ENCODE results near the gene SYNE1. TPM values are rescaled to one million over a fixed set of nuclear protein-coding genes. Genes with fewer than 3 reads are reported as not detected.

SYNE1 gene
- total and polyA plus RNA-seq, 10 of the 15 experiments (the other 5 are each of a cell fraction or from before 2014, with no cell fraction given), result 2.3 to 28.7 (median 14.1) TPM

GRCh38 chr6:152232501-152233151 is 404.5 kb downstream of the SYNE1 start (continued):
- TF ChIP-seq E2F4 (IDR thresholded peaks at IDR 0.05; ENCODE audit: low read depth, low read length), result no peak

- no peaks in the 10 kb centered on the region for H3K27me3 ChIP-seq (replicated peaks in 1 of 2; ENCODE audit: control insufficient read depth in 2 of 2, insufficient read depth in 2 of 2, low read length in 1 of 2)
- BruUV-seq (replicated peaks), result no TSS peak
- no peaks in the 10 kb centered on the region for H3K4me1 ChIP-seq (ENCODE audit: control insufficient read depth, insufficient read depth, low read length)
- H3K4me2 ChIP-seq (ENCODE audit: control insufficient read depth, insufficient read depth), result no peak overlapping the region
- intact Hi-C loops (cut with micrococcal nuclease; ENCODE audit: unreplicated experiment), result no loop called here
- H3K27ac ChIP-seq (ENCODE audit: control insufficient read depth, insufficient read depth), result no peak overlapping the region
- DNase-seq (ENCODE audit: low read depth, low spot score) (no peak), ATAC-seq (no peak), FAIRE-seq (peak; percentile 65)
- H3K9me3 ChIP-seq (replicated peaks; ENCODE audit: control insufficient read depth, insufficient read depth, low read length), result no peaks in the 10 kb centered on the region
- CTCF ChIA-PET, result interaction anchor here (0.6 to 1.4 kb wide), 4 partner anchors 12 to 464 kb away, joined by 3 to 5 read pairs (median 3); no protein-coding TSS in a partner anchor
- in situ Hi-C loops (cut with MboI), result no loop called here
- H2AFZ ChIP-seq (ENCODE audit: control insufficient read depth, low read depth, low read length), result no peak overlapping the region
- H3K36me3 ChIP-seq (ENCODE audit: control insufficient read depth in 2 of 2, insufficient read depth in 2 of 2, low read length in 1 of 2), result peaks cover 0 to 4% of the 10 kb centered on the region in 2 experiments; a peak in 1 of 4 replicates
- WGBS (ENCODE audit: insufficient coverage, insufficient replicate concordance, low lambda C conversion rate, missing lambda C conversion rate), result 74% methylated on average over 4 of the region's 4 CpGs
- no peak overlapping the region for H3K9ac ChIP-seq (ENCODE audit: control insufficient read depth, insufficient read depth, low read length)
- RAD21 ChIA-PET (ENCODE audit: unreplicated experiment), result no interaction called here
- POLR2A ChIA-PET, result no interaction called here
- TF ChIP-seq CHD2 (IDR thresholded peaks at IDR 0.05; ENCODE audit: borderline replicate concordance, low read depth, low read length), result no peak
- SMC1A ChIA-PET (ENCODE audit: uncharacterized antibody, unreplicated experiment), result interaction anchor here (1.4 kb wide), 2 partner anchors 44 to 635 kb away, joined by 5 to 6 read pairs; no protein-coding TSS in a partner anchor
- H3K79me2 ChIP-seq (ENCODE audit: control insufficient read depth, insufficient read depth, low read length), result no peaks in the 10 kb centered on the region
- H3K4me3 ChIP-seq, result no peak overlapping the region
- no peaks in the 10 kb centered on the region for H4K20me1 ChIP-seq (ENCODE audit: control insufficient read depth, insufficient read depth)
Observed at GRCh38 chr6:152229330-152229729, 407.8 kb downstream of the SYNE1 start.

GRCh38 chr6:152226119-152226518 is 411.0 kb downstream of the SYNE1 start:
- Histone ChIP-seq H4K20me1 (ENCODE audit: control insufficient read depth, insufficient read depth) (no peaks in the 10 kb centered on the region), H3K9me3 (replicated peaks; ENCODE audit: control insufficient read depth, insufficient read depth, low read length) (peaks cover 9% of the 10 kb centered on the region; the same call in 2 of the 3 replicates), H3K27ac (ENCODE audit: control insufficient read depth, insufficient read depth) (no peak overlapping the region), H3K27me3 (replicated peaks in 1 of 2; ENCODE audit: control insufficient read depth in 2 of 2, insufficient read depth in 2 of 2, low read length in 1 of 2) (no peaks in the 10 kb centered on the region), H3K79me2 (ENCODE audit: control insufficient read depth, insufficient read depth, low read length) (no peaks in the 10 kb centered on the region), H3K4me3 (no peak overlapping the region), H2AFZ (ENCODE audit: control insufficient read depth, low read depth, low read length) (no peak overlapping the region), H3K36me3 (ENCODE audit: control insufficient read depth in 2 of 2, insufficient read depth in 2 of 2, low read length in 1 of 2) (peaks cover 0 to 13% of the 10 kb centered on the region in 2 experiments; a peak in 2 of 4 replicates), H3K4me1 (ENCODE audit: control insufficient read depth, insufficient read depth, low read length) (no peaks in the 10 kb centered on the region), H3K4me2 (ENCODE audit: control insufficient read depth, insufficient read depth) (no peak overlapping the region), H3K9ac (ENCODE audit: control insufficient read depth, insufficient read depth, low read length) (no peak overlapping the region)
- ChIA-PET CTCF (interaction anchor here (1.3 kb wide), 1 partner anchor 11 kb away, joined by 3 read pairs; no protein-coding TSS in a partner anchor), RAD21 (ENCODE audit: unreplicated experiment) (no interaction called here), POLR2A (interaction anchor here (0.6 kb wide), 1 partner anchor 545 kb away, joined by 3 read pairs; no protein-coding TSS in a partner anchor), SMC1A (ENCODE audit: uncharacterized antibody, unreplicated experiment) (interaction anchor here (1.5 kb wide), 1 partner anchor 14 kb away, joined by 4 read pairs; no protein-coding TSS in a partner anchor)
- intact Hi-C loops (cut with micrococcal nuclease; ENCODE audit: unreplicated experiment), result no loop called here
- WGBS (ENCODE audit: insufficient coverage, insufficient replicate concordance, low lambda C conversion rate, missing lambda C conversion rate), result 100% methylated on average over 2 of the region's 2 CpGs
- no peak for DNase-seq (ENCODE audit: low read depth, low spot score)
- no TSS peak for BruUV-seq (replicated peaks)
- ATAC-seq, result no peak
- no peak for FAIRE-seq
- in situ Hi-C loops (cut with MboI), result no loop called here
- TF ChIP-seq TCF7 (IDR thresholded peaks at IDR 0.05; ENCODE audit: borderline replicate concordance), result no peak
- TF ChIP-seq EZH2 (IDR thresholded peaks at IDR 0.05; ENCODE audit: borderline replicate concordance, control insufficient read depth, low read depth, low read length), result no peak
- TF ChIP-seq RELA (IDR thresholded peaks at IDR 0.05; ENCODE audit: borderline replicate concordance, partially characterized antibody), result no peak
- TF ChIP-seq ZNF24 (IDR thresholded peaks at IDR 0.05), result no peak
- no peak for TF ChIP-seq IRF5 (IDR thresholded peaks at IDR 0.05; ENCODE audit: borderline replicate concordance)
- no peak for TF ChIP-seq ZBTB4 (CRISPR knock-in tag; IDR thresholded peaks at IDR 0.05)
